ENCODE measurements around the gene PAK2.
"Not testable (repeated sequence)": the region's sequence is repeated elsewhere in the genome, so short reads cannot be mapped to it uniquely, and the experiment has no call there.

PAK2 gene

GRCh38 chr3:196872316-196872715, 132.7 kb downstream of the PAK2 start:
- no peak overlapping the region for H3K4me3 ChIP-seq (ENCODE audit: low read depth, low read length)
- H3K27ac ChIP-seq (ENCODE audit: low read depth, low read length), result no peak overlapping the region
- H3K36me3 ChIP-seq (ENCODE audit: insufficient read depth, low read length), result peaks cover 5% of the 10 kb centered on the region; the same call in 1 of the 2 replicates
- H3K27me3 ChIP-seq (ENCODE audit: insufficient read depth, low read length), result no peaks in the 10 kb centered on the region
- H2AFZ ChIP-seq (ENCODE audit: low read length, unreplicated experiment), result no peak overlapping the region
- H3K79me2 ChIP-seq (ENCODE audit: control insufficient read depth, insufficient read depth, low read length, unreplicated experiment), result peaks cover 84% of the 10 kb centered on the region
- peaks cover 6% of the 10 kb centered on the region for H3K4me1 ChIP-seq (ENCODE audit: control insufficient read depth, insufficient read depth, low read length, unreplicated experiment)

- not testable (repeated sequence) for H3K27me3 ChIP-seq (ENCODE audit: insufficient read depth, low read length); H3K4me3 ChIP-seq (ENCODE audit: low read depth, low read length); H3K36me3 ChIP-seq (ENCODE audit: insufficient read depth, low read length); H3K4me1 ChIP-seq (ENCODE audit: control insufficient read depth, insufficient read depth, low read length, unreplicated experiment); H3K27ac ChIP-seq (ENCODE audit: low read depth, low read length); H2AFZ ChIP-seq (ENCODE audit: low read length, unreplicated experiment)
- peaks cover 88% of the 10 kb centered on the region for H3K79me2 ChIP-seq (ENCODE audit: control insufficient read depth, insufficient read depth, low read length, unreplicated experiment)
Observed at GRCh38 chr3:196874511-196875094, 134.9 kb downstream of the PAK2 start.

- Histone ChIP-seq H3K36me3 (ENCODE audit: insufficient read depth, low read length) (peaks cover 5% of the 10 kb centered on the region; the same call in 1 of the 2 replicates), H3K4me1 (ENCODE audit: control insufficient read depth, insufficient read depth, low read length, unreplicated experiment) (peaks cover 3% of the 10 kb centered on the region), H3K27ac (ENCODE audit: low read depth, low read length) (no peak overlapping the region), H3K79me2 (ENCODE audit: control insufficient read depth, insufficient read depth, low read length, unreplicated experiment) (peaks cover 88% of the 10 kb centered on the region), H2AFZ (ENCODE audit: low read length, unreplicated experiment) (no peak overlapping the region), H3K4me3 (ENCODE audit: low read depth, low read length) (no peak overlapping the region), H3K27me3 (ENCODE audit: insufficient read depth, low read length) (no peaks in the 10 kb centered on the region)
Observed at GRCh38 chr3:196875258-196875657, 135.6 kb downstream of the PAK2 start.
